SH-SY5Y (cell line): ENCODE data around the gene C11orf52.

ENCODE experiments used
- GATA2 ChIP-seq: IDR thresholded peaks from 2 replicates; pipeline ENCODE4 v1.6.1; 2011; ENCODE audit warnings: mild to moderate bottlenecking, low read depth, low read length
- GATA3 ChIP-seq: IDR thresholded peaks from 2 replicates; pipeline ENCODE4 v1.6.1; 2011; ENCODE audit warnings: low read depth, mild to moderate bottlenecking, low read length, moderate library complexity

DNA sequence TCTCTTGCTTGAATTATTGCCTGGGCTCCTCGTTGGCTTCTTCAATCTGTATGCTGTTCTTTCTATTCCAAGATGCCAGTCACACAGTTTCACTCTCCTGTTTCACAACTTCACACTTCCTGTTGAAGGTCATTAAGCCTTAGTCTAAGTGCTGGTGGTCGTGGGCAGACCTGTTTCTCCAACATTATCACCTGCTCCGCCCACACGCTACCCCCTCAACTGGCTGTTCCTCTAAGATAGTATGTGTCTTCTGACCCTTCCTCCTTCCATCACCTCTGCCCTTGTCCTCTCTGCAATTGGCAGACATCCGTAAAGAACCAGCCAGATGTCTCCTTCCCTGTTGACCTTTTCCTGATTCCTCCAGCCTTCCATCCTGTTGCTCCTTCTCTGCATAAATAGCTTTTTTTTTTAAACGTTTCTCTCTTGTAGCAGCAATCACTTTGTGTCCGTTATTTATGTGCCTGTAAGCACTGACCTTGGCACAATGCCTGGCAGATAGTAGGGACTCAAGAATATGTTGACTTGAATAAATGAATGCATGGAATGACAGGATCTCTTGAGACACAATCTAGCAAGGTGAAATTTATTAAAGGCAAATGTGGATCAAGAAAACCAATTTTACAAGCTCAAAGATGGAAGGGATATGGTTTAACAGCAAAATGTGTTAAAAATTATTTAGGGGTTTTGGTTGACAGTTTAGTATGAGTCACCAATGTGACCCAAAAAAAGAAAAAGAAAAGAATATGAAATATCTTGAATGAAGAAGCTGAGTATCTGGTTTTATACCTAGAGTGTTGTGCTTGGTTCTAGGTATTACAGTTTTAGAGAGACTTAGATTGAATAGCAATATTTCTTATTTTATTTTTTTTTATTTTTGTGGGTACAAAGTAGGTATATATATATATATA, 31.1 kb downstream of the C11orf52 start:
- TF ChIP-seq GATA3 (no peak), GATA2 (no peak)
